Right renal pelvis (tissue), 4 donors: Measurements from ENCODE around the gene CRLF1. TPM values are rescaled to one million over a fixed set of nuclear protein-coding genes. Genes with fewer than 3 reads are reported as not detected.

Experiments
- DNase-seq, 4 donors: peaks; one replicate each; pipeline ENCODE4 v3.0.0-alpha.2; 2013; ENCODE audit warnings: low read depth in 4 of 4, low spot score in 3 of 4, missing footprints in 1 of 4
- polyA plus RNA-seq, 4 donors: library from polyadenylated mRNA; unstranded; fragments of 120-200 nt; gene quantifications; one replicate each; pipeline ENCODE4 v1.2.1, GENCODE V29; 2013; ENCODE audit not compliant: insufficient read length in 4 of 4

The CRLF1 gene
- polyA plus RNA-seq, result 1 to 10 TPM; 3.5 to 5.3 (median 4.2) TPM

DNA sequence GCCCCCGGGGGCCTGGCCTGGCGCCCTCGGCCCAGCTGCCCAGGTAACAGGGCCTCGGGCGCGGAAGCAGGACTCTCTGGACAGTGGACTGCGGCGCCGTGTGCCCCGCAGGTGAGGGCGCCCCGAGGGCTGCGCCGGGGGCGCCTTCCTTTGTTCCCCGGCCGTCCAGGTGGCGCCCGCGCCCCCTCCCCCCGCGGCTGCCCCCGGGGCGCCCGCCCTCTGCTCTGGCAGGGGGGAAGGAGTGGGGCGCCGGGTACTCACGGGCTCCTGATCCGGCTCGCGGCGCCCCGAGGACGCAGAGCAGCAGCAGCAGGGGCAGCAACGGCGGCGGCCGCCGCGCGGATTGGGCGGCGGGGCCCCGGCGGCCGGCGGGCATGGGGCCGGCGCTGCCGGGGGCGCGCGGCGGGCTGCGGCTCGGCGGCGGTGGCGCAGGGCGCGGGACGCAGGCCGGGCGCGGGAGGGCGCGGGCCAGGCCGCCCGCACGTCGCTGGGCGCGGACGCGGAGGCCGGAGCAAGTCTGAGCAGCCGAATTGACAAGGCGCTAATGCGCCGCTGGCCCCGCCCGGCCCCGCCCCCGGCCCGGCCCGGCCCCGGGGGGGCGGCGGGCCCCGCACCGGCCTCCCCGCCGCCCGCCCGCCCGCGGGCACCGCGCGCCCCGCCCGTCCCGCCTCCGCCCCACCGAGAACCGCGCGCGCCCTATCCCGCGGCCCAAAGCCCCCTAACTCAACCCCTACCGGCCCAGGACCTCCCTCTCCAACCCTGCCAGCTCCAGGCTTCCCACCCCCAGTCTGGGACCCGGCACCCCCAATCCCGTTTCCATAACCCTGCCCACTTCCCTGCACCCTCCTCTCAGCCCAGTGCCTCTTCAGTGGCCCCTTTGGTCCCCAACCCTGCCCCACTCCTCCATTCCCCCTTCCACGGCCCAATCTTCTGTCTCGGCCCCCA, at the start of gene CRLF1:
CRLF1 (minus strand) TSS at position 519 of the 945 bp plus-strand sequence; CDS start at position 376, 143 bp downstream.
- DNase-seq, result no peak

DNA sequence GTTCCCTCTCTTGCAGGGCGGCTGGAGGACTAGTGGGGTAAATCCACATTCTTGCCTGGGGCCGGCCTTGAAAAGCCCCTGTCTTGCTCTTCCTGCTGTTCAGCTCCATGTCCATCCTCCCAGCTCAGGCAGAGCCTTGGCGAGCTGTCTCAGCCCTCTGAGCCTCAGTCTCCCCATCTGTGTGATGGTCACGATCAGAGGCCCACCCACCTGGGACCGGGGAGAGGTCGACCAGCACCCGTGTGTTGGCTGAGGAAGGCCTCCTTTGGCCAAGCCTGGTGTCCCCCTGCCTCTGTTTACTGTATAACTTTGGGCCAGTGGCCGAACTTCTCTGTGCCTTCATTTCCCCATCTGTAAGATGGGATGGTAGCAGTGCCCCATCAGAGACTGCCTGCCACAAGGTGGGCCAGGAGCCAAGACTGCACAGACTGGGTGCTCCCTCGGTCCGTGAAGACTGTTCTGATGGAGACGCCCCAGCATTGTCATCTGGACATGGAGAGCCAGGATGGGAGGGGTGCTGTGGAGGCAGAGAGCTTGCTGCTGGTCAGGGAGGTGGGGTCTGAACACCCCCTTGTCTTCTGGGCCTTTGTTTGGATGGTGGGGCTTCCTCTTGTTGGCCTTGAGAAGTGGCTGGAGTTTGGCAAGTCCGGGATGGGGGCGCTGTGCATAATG, 48.7 kb upstream of the CRLF1 start:
- no peak for DNase-seq

- DNase-seq, result no peak
These were observed 47.9 kb upstream of the CRLF1 start for GRCh38 chr19:18654469-18654868.

DNA sequence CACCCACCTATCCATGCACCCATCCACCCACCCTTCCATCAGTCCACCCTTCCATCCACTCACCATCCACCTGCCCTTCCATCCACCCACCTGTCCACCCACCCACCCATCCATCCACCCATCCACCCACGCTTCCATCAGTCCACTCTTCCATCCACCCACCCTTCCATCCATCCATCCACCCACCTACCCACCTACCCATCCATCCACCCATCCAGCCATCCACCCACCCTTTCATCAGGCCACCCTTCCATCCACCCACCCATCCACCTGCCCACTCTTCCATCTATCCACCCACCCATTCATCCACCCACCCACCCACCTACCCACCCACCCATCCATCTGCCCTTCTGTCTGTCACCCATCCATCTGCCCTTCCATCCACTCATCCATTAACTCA, 47.3 kb upstream of the CRLF1 start:
- no peak for DNase-seq

DNA sequence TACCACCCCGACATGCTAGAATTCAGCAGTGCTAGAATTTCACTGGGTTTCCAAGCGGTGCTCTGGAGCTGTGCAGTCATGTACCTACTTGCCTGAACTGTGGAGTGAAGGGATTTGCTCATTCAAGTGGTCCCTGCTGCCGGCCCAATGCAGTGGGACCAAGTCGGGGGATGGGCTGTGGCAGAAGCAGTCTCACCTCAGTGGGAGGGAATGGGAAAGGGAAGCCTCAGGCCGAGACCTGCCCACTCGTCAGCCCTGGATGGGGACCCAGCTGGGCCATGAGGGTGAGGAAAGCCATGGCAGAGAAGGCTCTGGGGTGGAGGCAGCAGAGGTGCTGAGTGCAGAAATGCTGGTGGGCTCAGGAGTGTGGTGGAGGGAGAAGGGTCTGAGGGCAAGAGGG, 45.1 kb upstream of the CRLF1 start:
- DNase-seq, result no peak

GRCh38 chr19:18651300-18651699, 44.7 kb upstream of the CRLF1 start:
- no peak for DNase-seq

GRCh38 chr19:18650468-18651041, 44.0 kb upstream of the CRLF1 start:
- DNase-seq, result no peak

DNA sequence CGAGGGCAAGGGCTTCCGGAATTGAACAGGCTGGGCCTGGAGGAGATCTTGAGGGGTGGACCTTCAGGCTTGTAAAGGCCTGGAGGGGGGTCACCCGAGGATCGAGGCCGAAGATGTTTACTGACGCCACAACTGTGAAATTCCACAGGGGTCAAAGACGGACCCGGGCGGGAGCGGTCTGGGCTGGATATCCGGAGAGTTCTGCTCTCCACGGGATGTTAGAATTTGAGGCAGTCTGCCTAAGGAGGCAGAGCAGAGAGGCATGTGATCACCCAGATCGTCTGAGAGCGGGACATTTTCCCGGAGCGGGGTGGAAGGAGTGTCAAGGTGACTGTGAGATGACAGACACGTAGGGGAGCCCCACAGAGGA, 43.4 kb upstream of the CRLF1 start:
- no peak for DNase-seq

GRCh38 chr19:18649371-18650020, 42.9 kb upstream of the CRLF1 start:
- DNase-seq, result no peak

- no peak for DNase-seq
These were observed 42.3 kb upstream of the CRLF1 start for GRCh38 chr19:18648973-18649315.

GRCh38 chr19:18647807-18648206, 41.2 kb upstream of the CRLF1 start:
- DNase-seq, result no peak

DNA sequence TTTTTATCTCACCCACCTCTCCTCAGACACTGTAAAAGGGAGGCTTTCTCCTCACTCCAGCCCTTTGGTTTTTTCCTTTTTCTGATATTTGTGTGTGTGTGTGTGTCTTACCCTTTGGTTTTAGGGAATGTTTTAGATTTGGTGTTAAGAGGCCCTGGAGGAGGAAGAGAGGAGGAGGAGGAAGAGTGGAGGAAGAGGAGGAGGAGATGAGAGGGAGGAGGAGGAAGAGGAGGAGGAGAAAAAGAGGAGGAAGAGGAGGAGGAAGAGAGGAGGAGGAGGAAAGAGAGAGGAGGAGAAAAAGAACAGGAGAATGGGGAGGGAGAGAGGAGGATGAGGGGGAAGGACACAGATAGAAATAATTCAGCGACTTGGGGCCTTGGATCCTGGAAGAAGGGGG, 40.8 kb upstream of the CRLF1 start:
- no peak for DNase-seq

GRCh38 chr19:18646535-18647370, 40.2 kb upstream of the CRLF1 start:
- DNase-seq, result no peak

DNA sequence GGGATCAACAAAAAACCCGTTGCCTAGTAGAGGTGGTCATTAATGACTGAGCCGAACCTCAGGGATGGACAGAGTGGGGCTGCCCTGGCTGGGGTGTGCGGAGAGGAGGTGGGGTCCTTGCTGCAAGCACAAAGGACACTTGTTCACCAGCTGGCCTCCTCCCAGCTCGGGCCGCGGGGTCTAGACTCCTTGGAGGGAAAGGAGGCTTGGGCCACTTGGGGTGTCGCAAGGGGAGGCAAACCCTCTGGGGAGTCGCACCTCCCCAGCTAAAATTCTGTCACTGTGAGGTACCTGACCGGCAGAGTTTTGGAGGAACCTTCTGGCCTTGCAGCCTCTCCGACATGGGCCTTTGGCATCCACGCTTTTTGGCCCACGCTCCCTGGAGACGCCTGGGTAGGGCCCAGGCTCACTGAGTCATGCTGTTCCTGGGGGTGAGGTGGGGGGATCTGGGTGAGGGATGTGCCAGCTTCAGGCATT, 38.5 kb upstream of the CRLF1 start:
- DNase-seq, result no peak

DNA sequence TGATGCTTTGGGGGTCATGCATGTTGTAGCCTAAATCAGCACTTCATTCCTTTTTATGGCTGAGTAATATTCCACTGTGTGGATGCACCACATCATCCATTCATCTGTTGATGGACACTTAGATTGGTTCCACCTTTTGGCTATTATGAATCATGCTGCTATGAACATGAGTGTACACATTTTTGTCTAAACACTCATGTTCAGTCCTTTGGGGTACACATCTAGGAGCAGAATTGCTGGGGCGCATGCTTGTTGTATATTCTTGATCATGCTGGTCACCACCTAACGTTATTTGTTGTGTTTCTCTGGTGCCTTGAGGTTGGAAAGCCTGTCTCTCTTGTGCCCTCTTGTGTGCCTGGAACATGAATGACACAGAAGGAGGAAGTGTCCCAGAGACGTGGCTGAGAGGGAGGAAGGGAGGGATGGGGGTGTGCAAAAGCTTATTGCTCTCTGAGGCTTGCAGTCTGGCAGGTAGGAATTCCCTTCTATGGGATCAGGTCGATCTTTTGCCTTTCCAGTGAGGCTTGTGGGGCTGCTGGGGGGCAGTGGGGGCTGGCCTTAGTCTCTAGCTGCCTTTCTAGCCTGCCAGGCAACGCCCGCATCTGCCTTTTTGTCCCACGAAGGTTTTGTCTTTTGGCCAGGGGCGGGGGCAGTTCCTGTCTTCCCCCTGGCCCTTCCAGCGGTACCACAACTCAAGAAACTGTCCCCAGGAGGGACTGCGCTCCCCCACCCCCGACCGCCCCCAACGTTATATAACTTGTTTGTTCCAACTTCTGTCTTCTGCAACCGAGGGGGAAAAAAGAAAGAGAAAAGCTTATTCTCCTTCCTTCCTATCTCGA, 37.8 kb upstream of the CRLF1 start:
- no peak for DNase-seq

DNA sequence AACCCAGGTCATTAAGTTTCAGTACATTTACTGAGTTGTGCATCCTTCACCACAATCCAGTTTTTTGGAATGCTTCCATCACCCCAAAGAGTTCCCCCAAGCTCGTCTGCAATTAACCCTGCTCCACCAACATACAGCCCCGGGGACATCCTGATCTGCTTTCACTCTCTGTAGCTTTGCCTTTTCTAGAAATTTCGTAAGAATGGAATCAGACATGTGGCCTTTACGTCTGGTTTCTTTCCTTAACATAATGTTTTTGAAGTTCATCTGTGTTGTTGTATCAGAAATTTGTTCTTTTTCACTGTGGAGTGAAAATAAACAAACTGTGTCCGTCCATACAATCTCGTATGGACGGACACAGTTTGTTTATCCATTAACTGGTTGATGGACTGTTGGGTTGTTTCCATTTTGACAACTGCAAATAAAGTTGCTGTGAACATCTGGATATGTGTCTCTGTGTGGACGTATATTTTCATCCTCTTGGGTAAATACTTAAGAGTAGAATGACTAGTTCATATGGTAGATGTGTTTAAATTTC, 33.2 kb upstream of the CRLF1 start:
- DNase-seq, result no peak

- DNase-seq, result no peak
These were observed 31.4 kb upstream of the CRLF1 start for GRCh38 chr19:18637673-18638630.
